ENCODE data around the gene GMNC.

Gene GMNC

DNA sequence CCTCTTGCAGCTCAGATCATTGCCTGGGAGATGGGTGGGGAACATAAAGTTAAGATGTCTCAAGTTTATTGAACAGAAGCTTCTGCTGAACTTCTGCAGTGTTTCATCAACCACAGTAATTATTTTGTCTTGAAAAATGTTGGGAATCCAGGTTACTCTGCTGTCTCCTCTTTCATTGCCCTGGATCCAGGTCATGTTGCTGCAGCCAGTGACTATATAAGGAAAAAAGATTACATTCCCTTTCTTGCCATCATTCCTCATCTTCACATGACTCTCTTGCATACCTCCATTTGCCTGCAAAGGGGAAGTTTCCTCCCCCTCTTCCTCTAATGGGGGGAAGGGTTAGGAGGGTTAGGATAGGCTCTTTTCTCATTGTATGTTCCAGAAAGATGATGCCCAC is 15.1 kb downstream of the GMNC start:
- FAIRE-seq, result no peak

DNA sequence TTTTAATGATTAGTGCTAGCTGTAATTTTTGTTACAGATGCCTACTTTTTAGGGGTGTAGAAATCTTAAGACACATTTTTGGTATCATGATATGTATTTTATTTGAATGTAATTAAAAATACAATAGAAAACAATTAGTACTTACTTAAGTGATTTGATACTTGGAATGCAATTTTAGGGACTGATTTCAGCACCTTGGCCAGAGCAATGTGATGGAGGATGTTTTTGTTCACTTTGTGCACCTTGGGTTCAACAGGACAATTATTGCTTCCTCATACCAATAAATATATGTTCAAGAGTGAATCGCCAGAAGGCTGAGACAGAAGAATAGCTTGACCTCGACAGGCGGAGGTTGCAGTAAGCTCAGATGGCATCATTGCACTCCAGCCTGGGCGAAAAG is 22.3 kb downstream of the GMNC start:
- no peak for FAIRE-seq

DNA sequence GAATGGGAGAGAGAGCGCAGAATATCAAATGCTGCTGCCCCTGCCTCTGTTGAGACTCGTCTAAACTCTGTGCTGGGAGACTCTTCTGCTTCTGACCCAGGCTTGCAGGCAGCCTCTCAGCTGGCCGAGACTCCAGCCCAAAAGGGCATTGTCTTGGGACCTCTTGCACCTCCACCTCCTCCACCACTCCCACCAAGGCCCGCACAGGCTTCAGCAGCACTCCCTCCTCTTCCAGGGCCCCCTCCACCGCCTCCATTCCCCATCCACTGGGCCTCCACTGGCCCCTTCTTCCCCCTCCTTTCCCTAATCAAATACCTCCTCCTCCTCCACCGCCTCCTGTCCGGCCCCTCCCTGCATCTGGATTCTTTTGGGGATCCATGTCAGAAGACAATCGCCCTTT is 31.3 kb downstream of the GMNC start:
- FAIRE-seq, result no peak

DNA sequence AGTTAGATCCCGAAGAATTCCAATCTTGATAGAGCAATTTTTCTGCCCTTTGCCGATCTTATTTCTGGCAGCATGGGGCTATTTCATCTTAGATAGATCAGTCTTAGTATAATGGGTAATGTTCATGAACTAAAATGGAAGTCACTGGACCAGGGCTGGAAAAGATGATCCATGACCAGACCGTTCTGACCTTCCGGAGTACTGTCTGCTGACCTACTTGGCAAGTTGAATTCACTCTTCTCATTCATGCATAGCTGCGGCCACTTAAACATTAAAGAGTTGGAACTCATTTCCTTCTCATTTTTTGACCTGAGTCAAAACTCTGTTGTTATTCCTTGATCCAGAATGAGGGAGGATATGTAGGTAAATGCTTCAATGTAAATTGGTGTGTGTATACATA is 32.5 kb downstream of the GMNC start:
- no peak for FAIRE-seq

DNA sequence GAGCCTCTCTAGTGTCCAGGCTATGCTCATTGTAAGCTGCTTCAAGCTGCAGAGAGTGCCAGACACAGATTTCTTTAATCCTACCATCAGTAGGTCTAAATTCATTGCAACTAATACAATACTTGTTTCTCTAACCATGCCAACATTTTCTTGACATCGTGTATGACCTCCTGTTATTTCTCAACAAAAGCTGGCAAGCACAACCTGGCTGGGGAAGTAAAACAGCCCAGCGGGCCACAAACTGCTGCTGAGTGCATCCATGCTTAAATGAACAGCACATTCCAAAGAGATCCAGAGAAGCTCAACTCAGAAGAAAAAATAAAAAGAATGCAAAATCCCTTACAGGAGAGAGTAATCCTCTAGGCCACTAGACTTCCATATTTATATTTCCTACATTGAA is 36.5 kb downstream of the GMNC start:
- FAIRE-seq, result no peak

DNA sequence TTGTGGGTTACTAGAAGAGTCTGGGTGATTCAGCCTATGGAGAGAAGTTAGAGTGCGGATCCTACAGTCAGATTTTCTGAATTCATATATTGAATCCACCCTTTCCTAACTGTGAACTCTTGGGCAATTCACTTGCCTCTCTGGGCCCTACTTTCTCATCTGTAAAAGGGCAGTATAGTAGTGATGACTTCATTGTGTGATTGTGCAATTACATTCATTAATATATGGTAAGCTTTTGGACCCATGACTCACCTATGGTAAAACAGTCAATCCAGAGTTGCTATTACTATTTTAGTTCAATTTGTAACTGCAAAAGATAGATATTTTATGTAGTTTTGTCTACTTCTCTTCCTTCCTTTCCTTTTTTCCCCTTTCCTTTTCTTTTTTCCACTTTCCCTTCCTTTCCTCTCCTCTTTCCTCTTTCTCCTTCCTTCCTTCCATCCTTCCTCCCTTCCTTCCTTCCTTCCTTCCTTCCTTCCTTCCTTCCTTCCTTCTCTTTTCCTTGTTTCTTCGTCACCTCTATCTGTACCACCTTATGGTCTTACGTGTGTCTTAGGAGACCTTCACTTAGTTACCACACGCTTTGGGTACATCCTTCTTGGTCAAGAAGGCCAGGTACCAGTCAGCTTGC is 37.0 kb downstream of the GMNC start:
- FAIRE-seq, result no peak

DNA sequence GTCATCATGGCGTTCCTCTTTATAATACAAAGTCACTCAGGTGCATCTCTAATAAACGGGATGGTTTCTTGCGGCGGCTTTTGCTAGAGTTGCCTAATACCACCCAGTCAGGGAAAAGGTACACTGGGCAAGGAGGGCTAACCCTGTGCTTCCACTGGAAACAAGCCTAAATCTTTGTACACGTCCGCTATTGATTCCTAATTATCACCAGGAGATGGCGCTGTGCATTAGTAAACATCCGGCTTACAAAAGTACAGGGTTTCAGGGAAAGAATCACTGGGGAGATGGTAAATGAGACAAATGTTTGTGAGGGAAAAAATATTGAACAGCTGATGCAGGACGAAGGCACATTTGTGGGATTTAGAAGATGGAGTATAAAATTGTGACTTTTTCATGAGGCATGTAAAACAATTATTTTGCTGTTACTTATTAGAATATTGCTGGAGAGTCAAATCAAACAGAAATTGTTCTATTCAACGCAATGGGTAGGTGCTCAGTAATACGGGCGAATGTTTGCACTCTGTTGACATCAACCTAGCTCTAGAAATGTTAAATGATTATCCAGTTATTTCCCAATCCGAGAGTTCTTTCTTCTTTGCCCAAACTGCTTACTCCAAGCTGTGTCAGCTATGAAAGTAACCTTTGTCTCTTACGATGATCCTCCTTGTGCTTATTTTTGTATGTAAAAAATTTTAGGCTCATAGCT is 50.6 kb downstream of the GMNC start:
- peak; percentile 58 for FAIRE-seq

DNA sequence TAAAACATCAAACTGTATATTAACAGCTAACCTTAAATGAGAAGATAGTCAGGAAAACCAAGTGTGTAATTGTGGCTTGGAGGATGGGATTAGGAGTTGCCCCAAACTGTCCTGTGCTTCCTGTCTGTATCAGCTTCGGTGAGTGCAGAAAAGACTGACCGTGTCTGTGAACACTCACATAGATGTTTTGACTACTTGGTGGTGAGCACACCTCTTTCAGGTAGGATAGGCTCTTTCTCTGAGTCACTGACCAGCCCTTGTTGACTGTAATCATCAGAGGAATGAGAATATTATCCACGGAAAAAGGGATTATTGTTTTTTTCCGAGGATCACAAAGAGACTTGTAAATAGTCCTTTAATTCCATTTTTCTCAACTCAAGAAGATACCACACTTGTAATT is 51.5 kb downstream of the GMNC start:
- no peak for FAIRE-seq

DNA sequence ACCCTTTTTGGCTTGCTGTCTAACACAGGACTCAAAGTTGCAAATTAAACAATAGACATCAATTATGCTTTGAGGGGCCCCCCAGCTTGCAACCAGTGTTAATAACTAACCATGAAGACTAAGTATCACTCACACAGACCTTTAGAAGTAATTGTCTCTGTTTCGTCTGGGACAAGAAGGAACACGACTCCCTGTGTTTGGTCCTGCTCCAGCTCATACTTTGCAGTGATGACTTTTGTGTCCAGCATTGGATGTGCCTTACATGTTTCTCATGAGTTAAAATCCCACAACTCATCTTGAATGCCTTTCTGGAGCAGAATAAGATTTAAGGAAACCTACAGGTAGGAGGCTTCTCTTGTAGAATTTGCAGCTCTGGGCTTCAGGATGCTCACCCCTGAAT is 53.1 kb downstream of the GMNC start:
- FAIRE-seq, result no peak

DNA sequence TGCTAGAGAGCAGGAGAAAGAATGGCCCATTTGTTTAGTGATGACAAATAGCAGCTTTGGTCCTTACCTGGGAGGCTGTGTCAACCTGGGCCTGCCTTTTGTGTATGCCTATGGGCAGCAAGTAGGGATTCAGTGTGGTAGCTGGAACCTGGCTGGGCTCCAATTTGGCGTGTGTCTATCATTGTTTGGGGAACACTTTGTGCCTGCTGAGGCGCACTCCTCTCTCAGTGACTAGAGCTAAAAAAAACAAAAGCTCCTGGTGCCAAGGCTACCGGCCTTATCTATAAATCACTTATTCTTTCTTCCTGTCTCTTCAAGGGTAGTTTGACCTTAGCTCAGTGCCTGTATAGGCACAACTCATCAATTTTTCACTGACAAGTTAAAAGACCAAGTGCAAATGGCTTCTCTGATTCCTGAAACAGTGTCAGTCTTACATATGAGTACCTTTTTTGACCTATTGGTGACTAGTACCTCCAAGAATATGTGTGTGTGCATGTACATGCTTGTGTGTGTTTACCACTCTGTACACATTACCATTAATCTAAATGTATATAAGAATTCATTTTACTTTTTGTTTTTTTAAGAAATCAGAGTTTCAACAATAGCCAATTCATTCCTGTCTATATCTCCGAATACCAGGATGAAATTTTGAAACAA is 54.6 kb downstream of the GMNC start:
- no peak for FAIRE-seq
